Measurements from ENCODE around the gene P2RY8.
"Not testable (repeated sequence)": the region's sequence is repeated elsewhere in the genome, so short reads cannot be mapped to it uniquely, and the experiment has no call there.

P2RY8 gene

DNA sequence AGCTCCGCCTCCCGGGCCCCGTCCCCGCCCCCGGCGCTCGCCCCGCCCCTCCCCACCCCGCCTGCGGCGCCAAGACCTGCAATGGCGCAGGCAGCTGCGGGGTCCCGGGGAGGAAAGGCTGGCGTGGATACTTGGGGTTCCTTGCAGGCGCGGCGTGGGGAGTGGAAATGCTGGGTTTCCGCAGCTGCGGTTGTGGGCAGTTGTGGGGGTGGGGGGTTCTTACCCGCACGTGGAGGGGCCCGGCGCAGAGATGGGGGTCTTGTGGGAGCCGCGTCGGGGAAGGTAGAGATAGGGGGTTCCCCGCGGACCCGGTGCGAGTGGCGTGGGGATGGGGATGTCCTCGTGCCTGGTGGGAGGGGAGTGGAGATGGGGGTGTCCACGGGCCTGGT lies 83.6 kb downstream of the P2RY8 start:
- H3K9ac ChIP-seq (ENCODE audit: low read depth in 1 of 2, low read length in 2 of 2): peak overlapping the region in 1 of 2 donors; percentile 54
- peak overlapping the region; percentile 89 for H3K27ac ChIP-seq (ENCODE audit: low read depth, low read length)

GRCh38 chrX:1452516-1453394 lies 84.2 kb downstream of the P2RY8 start, which contains the start of gene ASMTL:
TSS of gene ASMTL (minus strand) at chrX:1452909. CDS start at chrX:1452840, 69 bp downstream.
- Histone ChIP-seq H3K9me3 (ENCODE audit: control insufficient read depth in 1 of 2, low read length in 2 of 2) (peaks cover 0 to 4% of the 10 kb centered on the region in 2 donors), H3K27ac (ENCODE audit: low read depth, low read length) (peak within 1 kb of the TSS; percentile 89), H3K9ac (ENCODE audit: low read depth in 1 of 2, low read length in 2 of 2) (peak within 1 kb of the TSS; percentile 63 to 78), H3K27me3 (ENCODE audit: control insufficient read depth in 1 of 2, insufficient read depth in 2 of 2, low read length in 2 of 2) (no peaks in the 10 kb centered on the region), H3K4me1 (ENCODE audit: control insufficient read depth in 1 of 2, insufficient read depth in 2 of 2, low read length in 2 of 2) (peaks cover 0 to 12% of the 10 kb centered on the region in 2 donors), H3K4me3 (ENCODE audit: low read depth in 1 of 2, low read length in 2 of 2) (peak within 1 kb of the TSS; percentile 80 to 89), H3K36me3 (ENCODE audit: control insufficient read depth in 1 of 2, insufficient read depth in 2 of 2, low read length in 2 of 2) (peaks cover 0 to 5% of the 10 kb centered on the region in 2 donors)

More for the DNA sequence above, 83.6 kb downstream of the P2RY8 start:
- H3K9me3 ChIP-seq (ENCODE audit: control insufficient read depth in 1 of 2, low read length in 2 of 2): peaks cover 0 to 2% of the 10 kb centered on the region in 2 donors
- H3K4me1 ChIP-seq (ENCODE audit: control insufficient read depth in 1 of 2, insufficient read depth in 2 of 2, low read length in 2 of 2): peaks cover 0 to 12% of the 10 kb centered on the region in 2 donors
- peak overlapping the region; percentile 65 to 77 for H3K4me3 ChIP-seq (ENCODE audit: low read depth in 1 of 2, low read length in 2 of 2)
- H3K36me3 ChIP-seq (ENCODE audit: control insufficient read depth in 1 of 2, insufficient read depth in 2 of 2, low read length in 2 of 2): peaks cover 0 to 3% of the 10 kb centered on the region in 2 donors
- H3K27me3 ChIP-seq (ENCODE audit: control insufficient read depth in 1 of 2, insufficient read depth in 2 of 2, low read length in 2 of 2): no peaks in the 10 kb centered on the region

GRCh38 chrX:1451661-1452515 lies 85.1 kb downstream of the P2RY8 start:
- H3K9me3 ChIP-seq (ENCODE audit: control insufficient read depth in 1 of 2, low read length in 2 of 2): peaks cover 4 to 5% of the 10 kb centered on the region in 2 donors
- peaks cover 0 to 5% of the 10 kb centered on the region in 2 donors for H3K36me3 ChIP-seq (ENCODE audit: control insufficient read depth in 1 of 2, insufficient read depth in 2 of 2, low read length in 2 of 2)
- peak overlapping the region; percentile 80 to 89 for H3K4me3 ChIP-seq (ENCODE audit: low read depth in 1 of 2, low read length in 2 of 2)
- no peak overlapping the region for H3K27ac ChIP-seq (ENCODE audit: low read depth, low read length)
- peak overlapping the region; percentile 63 to 78 for H3K9ac ChIP-seq (ENCODE audit: low read depth in 1 of 2, low read length in 2 of 2)
- peaks cover 0 to 12% of the 10 kb centered on the region in 2 donors for H3K4me1 ChIP-seq (ENCODE audit: control insufficient read depth in 1 of 2, insufficient read depth in 2 of 2, low read length in 2 of 2)
- H3K27me3 ChIP-seq (ENCODE audit: control insufficient read depth in 1 of 2, insufficient read depth in 2 of 2, low read length in 2 of 2): no peaks in the 10 kb centered on the region

GRCh38 chrX:1451251-1451660 lies 85.7 kb downstream of the P2RY8 start:
- Histone ChIP-seq H3K9ac (ENCODE audit: low read depth in 1 of 2, low read length in 2 of 2) (no peak overlapping the region), H3K36me3 (ENCODE audit: control insufficient read depth in 1 of 2, insufficient read depth in 2 of 2, low read length in 2 of 2) (peaks cover 0 to 5% of the 10 kb centered on the region in 2 donors)

DNA sequence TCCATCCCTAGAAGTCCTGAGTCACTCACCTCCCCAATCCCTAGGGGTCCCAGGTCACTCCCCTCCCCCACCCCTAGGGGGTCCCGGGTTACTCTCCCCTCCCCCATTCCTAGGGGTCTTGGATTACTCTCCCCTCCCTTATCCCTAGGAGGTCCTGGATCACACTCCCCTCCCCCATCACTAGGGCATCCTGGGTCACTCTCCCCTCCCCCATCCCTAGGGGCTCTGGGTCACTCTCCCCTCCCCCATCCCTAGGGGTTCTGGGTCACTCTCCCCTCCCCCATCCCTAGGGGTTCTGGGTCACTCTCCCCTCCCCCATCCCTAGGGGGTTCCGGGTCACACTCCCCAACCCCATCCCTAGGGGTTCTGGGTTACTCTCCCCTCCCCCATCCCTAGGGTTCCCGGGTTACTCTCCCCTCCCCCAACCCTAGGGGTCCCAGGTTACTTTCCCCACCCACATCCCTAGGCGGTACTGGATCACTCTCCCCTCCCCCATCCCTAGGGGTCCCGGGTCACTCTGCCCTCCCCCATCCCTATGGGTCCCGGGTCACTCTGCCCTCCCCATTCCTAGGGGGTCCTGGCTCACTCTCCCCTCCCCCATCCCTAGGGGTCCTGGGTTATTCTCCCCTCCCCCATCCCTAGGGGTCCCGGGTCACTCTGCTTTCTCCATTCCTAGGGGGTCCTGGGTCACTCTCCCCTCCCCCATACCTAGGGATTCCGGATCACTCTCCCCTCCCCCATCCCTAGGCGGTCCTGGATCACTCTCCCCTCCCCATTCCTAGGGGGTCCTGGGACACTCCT lies 86.4 kb downstream of the P2RY8 start:
- H3K27ac ChIP-seq (ENCODE audit: low read depth, low read length): no peak overlapping the region
- peaks cover 0 to 12% of the 10 kb centered on the region in 2 donors for H3K4me1 ChIP-seq (ENCODE audit: control insufficient read depth in 1 of 2, insufficient read depth in 2 of 2, low read length in 2 of 2)
- H3K9me3 ChIP-seq (ENCODE audit: control insufficient read depth in 1 of 2, low read length in 2 of 2): peaks cover 4 to 5% of the 10 kb centered on the region in 2 donors
- H3K9ac ChIP-seq (ENCODE audit: low read depth in 1 of 2, low read length in 2 of 2): no peak overlapping the region
- H3K4me3 ChIP-seq (ENCODE audit: low read depth in 1 of 2, low read length in 2 of 2): no peak overlapping the region
- no peaks in the 10 kb centered on the region for H3K27me3 ChIP-seq (ENCODE audit: control insufficient read depth in 1 of 2, insufficient read depth in 2 of 2, low read length in 2 of 2)
- H3K36me3 ChIP-seq (ENCODE audit: control insufficient read depth in 1 of 2, insufficient read depth in 2 of 2, low read length in 2 of 2): peaks cover 0 to 5% of the 10 kb centered on the region in 2 donors

More at GRCh38 chrX:1451251-1451660, 85.7 kb downstream of the P2RY8 start:
- Histone ChIP-seq H3K4me3 (ENCODE audit: low read depth in 1 of 2, low read length in 2 of 2) (no peak overlapping the region), H3K4me1 (ENCODE audit: control insufficient read depth in 1 of 2, insufficient read depth in 2 of 2, low read length in 2 of 2) (peaks cover 0 to 12% of the 10 kb centered on the region in 2 donors), H3K27me3 (ENCODE audit: control insufficient read depth in 1 of 2, insufficient read depth in 2 of 2, low read length in 2 of 2) (no peaks in the 10 kb centered on the region), H3K27ac (ENCODE audit: low read depth, low read length) (no peak overlapping the region), H3K9me3 (ENCODE audit: control insufficient read depth in 1 of 2, low read length in 2 of 2) (peaks cover 4 to 5% of the 10 kb centered on the region in 2 donors)

DNA sequence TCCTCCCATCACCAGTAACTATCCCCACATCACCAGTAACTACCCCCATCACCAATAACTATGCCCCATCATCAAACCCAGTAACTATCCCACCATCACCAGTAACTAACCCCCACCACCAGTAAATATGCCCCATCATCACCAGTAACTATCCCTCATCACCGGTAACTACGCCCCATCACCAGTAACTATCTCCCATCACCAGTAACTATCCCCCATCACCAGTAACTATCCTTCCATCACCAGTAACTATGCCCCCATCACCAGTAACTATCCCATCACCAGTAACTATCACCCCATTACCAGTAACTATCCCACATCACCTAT lies 87.2 kb downstream of the P2RY8 start:
- peaks cover 0 to 12% of the 10 kb centered on the region in 2 donors for H3K4me1 ChIP-seq (ENCODE audit: control insufficient read depth in 1 of 2, insufficient read depth in 2 of 2, low read length in 2 of 2)
- H3K4me3 ChIP-seq (ENCODE audit: low read depth in 1 of 2, low read length in 2 of 2): no peak overlapping the region
- peaks cover 4 to 5% of the 10 kb centered on the region in 2 donors for H3K9me3 ChIP-seq (ENCODE audit: control insufficient read depth in 1 of 2, low read length in 2 of 2)
- H3K9ac ChIP-seq (ENCODE audit: low read depth in 1 of 2, low read length in 2 of 2): no peak overlapping the region
- H3K36me3 ChIP-seq (ENCODE audit: control insufficient read depth in 1 of 2, insufficient read depth in 2 of 2, low read length in 2 of 2): peaks cover 0 to 5% of the 10 kb centered on the region in 2 donors
- H3K27me3 ChIP-seq (ENCODE audit: control insufficient read depth in 1 of 2, insufficient read depth in 2 of 2, low read length in 2 of 2): no peaks in the 10 kb centered on the region
- H3K27ac ChIP-seq (ENCODE audit: low read depth, low read length): no peak overlapping the region

DNA sequence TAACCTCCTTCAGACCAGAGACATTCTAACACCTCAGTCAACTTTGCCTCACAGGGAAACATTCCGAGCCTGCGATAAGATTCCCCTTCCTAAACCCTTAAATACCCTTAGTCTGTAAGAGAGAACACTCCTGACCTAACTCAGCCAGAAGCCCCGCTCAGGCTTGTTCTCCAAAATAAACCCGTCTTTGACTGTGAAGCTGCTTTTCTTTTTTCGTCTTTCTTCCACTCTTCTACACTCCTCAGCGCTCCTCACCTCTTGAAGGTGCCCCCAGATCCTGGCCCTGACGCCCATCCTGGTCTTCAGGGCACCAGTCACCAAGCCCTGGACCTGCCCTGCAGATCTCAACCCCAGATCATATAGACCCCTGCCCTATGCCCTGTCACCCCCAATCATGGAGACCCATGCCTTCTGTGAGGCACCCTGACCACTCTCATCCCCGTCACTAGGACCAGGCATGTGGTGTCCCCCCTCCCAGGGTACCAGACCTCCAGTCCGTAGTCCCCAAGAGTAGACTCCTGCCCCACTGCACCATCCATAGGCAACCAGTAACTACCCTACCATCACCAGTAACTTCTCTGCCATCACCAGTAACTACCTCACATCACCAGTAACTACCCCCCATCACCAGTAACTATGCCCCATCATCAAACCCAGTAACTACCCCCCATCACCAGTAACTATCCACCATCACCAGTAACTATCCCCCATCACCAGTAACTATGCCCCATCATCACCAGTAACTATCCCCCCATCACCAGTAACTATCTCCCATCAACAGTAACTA lies 87.8 kb downstream of the P2RY8 start:
- H3K27ac ChIP-seq (ENCODE audit: low read depth, low read length): no peak overlapping the region
- H3K9ac ChIP-seq (ENCODE audit: low read depth in 1 of 2, low read length in 2 of 2): no peak overlapping the region
- peaks cover 0 to 5% of the 10 kb centered on the region in 2 donors for H3K36me3 ChIP-seq (ENCODE audit: control insufficient read depth in 1 of 2, insufficient read depth in 2 of 2, low read length in 2 of 2)
- H3K4me1 ChIP-seq (ENCODE audit: control insufficient read depth in 1 of 2, insufficient read depth in 2 of 2, low read length in 2 of 2): peaks cover 0 to 12% of the 10 kb centered on the region in 2 donors
- H3K4me3 ChIP-seq (ENCODE audit: low read depth in 1 of 2, low read length in 2 of 2): no peak overlapping the region
- H3K9me3 ChIP-seq (ENCODE audit: control insufficient read depth in 1 of 2, low read length in 2 of 2): peaks cover 4 to 5% of the 10 kb centered on the region in 2 donors
- no peaks in the 10 kb centered on the region for H3K27me3 ChIP-seq (ENCODE audit: control insufficient read depth in 1 of 2, insufficient read depth in 2 of 2, low read length in 2 of 2)

DNA sequence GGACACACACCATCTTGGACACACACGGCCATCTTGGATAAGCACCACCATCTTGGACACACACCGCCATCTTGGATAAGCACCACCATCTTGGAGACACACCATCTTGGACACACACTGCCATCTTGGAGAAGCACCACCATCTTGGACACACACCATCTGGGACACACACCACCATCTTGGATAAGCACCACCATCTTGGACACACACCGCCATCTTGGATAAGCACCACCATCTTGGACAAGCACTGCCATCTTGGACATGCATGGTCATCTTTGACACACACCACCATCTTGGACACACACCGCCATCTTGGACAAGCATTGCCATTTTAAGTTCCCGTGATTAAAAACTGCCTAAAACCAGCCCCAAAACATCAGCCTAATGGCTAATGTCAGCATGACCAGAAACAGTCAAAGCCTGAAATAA lies 88.4 kb downstream of the P2RY8 start:
- H3K36me3 ChIP-seq (ENCODE audit: control insufficient read depth in 1 of 2, insufficient read depth in 2 of 2, low read length in 2 of 2); H3K4me3 ChIP-seq (ENCODE audit: low read depth in 1 of 2, low read length in 2 of 2); H3K27ac ChIP-seq (ENCODE audit: low read depth, low read length); H3K9me3 ChIP-seq (ENCODE audit: control insufficient read depth in 1 of 2, low read length in 2 of 2); H3K9ac ChIP-seq (ENCODE audit: low read depth in 1 of 2, low read length in 2 of 2); H3K27me3 ChIP-seq (ENCODE audit: control insufficient read depth in 1 of 2, insufficient read depth in 2 of 2, low read length in 2 of 2): not testable (repeated sequence)
- peaks cover 0 to 12% of the 10 kb centered on the region in 2 donors for H3K4me1 ChIP-seq (ENCODE audit: control insufficient read depth in 1 of 2, insufficient read depth in 2 of 2, low read length in 2 of 2)
